HCT116 (cell line): ENCODE results near the gene TNS3. TPM values are rescaled to one million over a fixed set of nuclear protein-coding genes. Genes with fewer than 3 reads are reported as not detected.

ENCODE experiments used
- ATAC-seq: fragments of 200-7000 bp; cut with Tn5 transposase; 2 replicates; pipeline ENCODE4 v1.9.1; 2020; ENCODE audit warnings: mild to moderate bottlenecking, moderate library complexity
- BruUV-seq: library from RNA; stranded (reverse); fragments of 400-500 nt; replicated peaks from 2 replicates; lab custom pipeline; 2021; lab: Mats Ljungman, UMichigan
- CTCF ChIA-PET: fragments of 300-600 bp; sonication (Branson Sonifier 250); formaldehyde crosslinking; loops from one replicate; lab custom pipeline; 2021; ENCODE audit warnings: antibody characterized with exemption; lab: Charles Lee
- POLR2A ChIA-PET: fragments of 300-600, 350-600 bp; sonication (Branson Sonifier 250); formaldehyde crosslinking; loops from one replicate; lab custom pipeline; 2021; ENCODE audit warnings: antibody characterized with exemption; lab: Charles Lee
- RAD21 ChIA-PET, 2 experiments: fragments of 300-600 bp; sonication (Branson Sonifier 250); formaldehyde crosslinking; loops; one replicate each; lab custom pipeline; 2023; ENCODE audit warnings: low total read pairs in 2 of 2; ENCODE audit not compliant: uncharacterized antibody in 2 of 2, unreplicated experiment in 2 of 2, low non-redundant PET in 1 of 2; lab: Charles Lee
- DNase-seq: peaks from one replicate; pipeline ENCODE4 v3.0.0-alpha.2; 2010; ENCODE audit warnings: low read depth, low spot score
- H2AFZ ChIP-seq: fragments of 200-600 bp; shearing (Covaris generic), sonication (generic); 2 replicates; pipeline ENCODE4 v1.6.1; 2017; ENCODE audit warnings: low read depth, mixed run types, mixed read lengths, antibody characterized with exemption, low read length; ENCODE audit not compliant: poor library complexity, severe bottlenecking
- H3K27ac ChIP-seq: 2 replicates; pipeline ENCODE4 v1.5.1; 2012; ENCODE audit warnings: low read depth, low read length
- H3K27me3 ChIP-seq: fragments of 200-600 bp; sonication (generic); 2 replicates; pipeline ENCODE4 v1.6.1; 2016; ENCODE audit warnings: mixed run types, low read length, mixed read lengths; ENCODE audit not compliant: insufficient read depth
- H3K36me3 ChIP-seq, 2 experiments: fragments of 200-500 bp in 1 of 2; fragments of 200-600 bp in 1 of 2; sonication (Bioruptor generic) in 1 of 2; sonication (generic) in 1 of 2; 2 replicates each; pipeline versions ENCODE4 v1.5.1 to v1.6.1; 2014 to 2016; ENCODE audit warnings: low read length in 2 of 2, inconsistent platforms in 1 of 2, mixed read lengths in 1 of 2, mixed run types in 1 of 2; ENCODE audit not compliant: insufficient read depth in 2 of 2, control insufficient read depth in 1 of 2
- H3K4me1 ChIP-seq, 2 experiments: fragments of 200-600 bp in 1 of 2; sonication (generic) in 1 of 2; 2 replicates each; pipeline versions ENCODE4 v1.5.1 to v1.6.1; 2012 to 2017; ENCODE audit warnings: low read length in 2 of 2, inconsistent platforms in 1 of 2, mild to moderate bottlenecking in 1 of 2, mixed read lengths in 1 of 2, mixed run types in 1 of 2, moderate library complexity in 1 of 2; ENCODE audit not compliant: insufficient read depth in 2 of 2, control insufficient read depth in 1 of 2
- H3K4me2 ChIP-seq: fragments of 200-600 bp; sonication (generic); 2 replicates; pipeline ENCODE4 v1.6.1; 2017; ENCODE audit warnings: mixed run types, low read length, mixed read lengths
- H3K4me3 ChIP-seq, 2 experiments: fragments of 200-600 bp in 1 of 2; sonication (generic) in 1 of 2; replicated peaks in 1 of 2; 2 replicates each; pipeline ENCODE4 v1.5.1; 2011 to 2016; ENCODE audit warnings: low read length in 2 of 2, control low read depth in 1 of 2, low read depth in 1 of 2, mild to moderate bottlenecking in 1 of 2, mixed read lengths in 1 of 2, mixed run types in 1 of 2
- H3K79me2 ChIP-seq: fragments of 200-600 bp; sonication (generic); 2 replicates; pipeline ENCODE4 v1.6.1; 2017; ENCODE audit warnings: mild to moderate bottlenecking, mixed run types, low read length, moderate library complexity, mixed read lengths; ENCODE audit not compliant: insufficient read depth
- H3K9ac ChIP-seq: fragments of 200-600 bp; sonication (generic); 2 replicates; pipeline ENCODE4 v1.6.1; 2016; ENCODE audit warnings: low read length, mixed read lengths
- H3K9me2 ChIP-seq: fragments of 200-600 bp; sonication (generic), shearing (Covaris generic); 2 replicates; pipeline ENCODE4 v1.6.1; 2017; ENCODE audit warnings: mixed run types, mild to moderate bottlenecking, moderate library complexity; ENCODE audit not compliant: insufficient read depth
- H3K9me3 ChIP-seq, 2 experiments: fragments of 200-500 bp in 1 of 2; fragments of 200-600 bp in 1 of 2; sonication (Bioruptor generic) in 1 of 2; sonication (generic) in 1 of 2; 2 replicates each; pipeline ENCODE4 v1.6.1; 2014 to 2017; ENCODE audit warnings: low read length in 2 of 2, mixed read lengths in 2 of 2, inconsistent platforms in 1 of 2, low read depth in 1 of 2, mild to moderate bottlenecking in 1 of 2, mixed run types in 1 of 2, moderate library complexity in 1 of 2; ENCODE audit not compliant: control insufficient read depth in 1 of 2, insufficient read depth in 1 of 2
- H4K20me1 ChIP-seq: fragments of 200-600 bp; sonication (generic), shearing (Covaris generic); 2 replicates; pipeline ENCODE4 v1.6.1; 2017; ENCODE audit warnings: mixed run types, mild to moderate bottlenecking, moderate library complexity; ENCODE audit not compliant: insufficient read depth
- ATF3 ChIP-seq: IDR thresholded peaks from 2 replicates; pipeline ENCODE4 v1.6.1; 2012
- EGR1 ChIP-seq: IDR thresholded peaks from 2 replicates; pipeline ENCODE4 v1.6.1; 2012; ENCODE audit warnings: low read depth
- ELF1 ChIP-seq: IDR thresholded peaks from 2 replicates; pipeline ENCODE4 v1.6.1; 2012; ENCODE audit warnings: low read depth, borderline replicate concordance
- EZH2 ChIP-seq: fragments of 200-600 bp; sonication (generic); IDR thresholded peaks from 2 replicates; pipeline ENCODE4 v1.6.1; 2017; ENCODE audit warnings: antibody characterized with exemption, mixed run types
- EZH2phosphoT487 ChIP-seq: fragments of 200-600 bp; IDR thresholded peaks from 2 replicates; pipeline ENCODE4 v1.6.1; 2018; ENCODE audit warnings: antibody characterized with exemption, borderline replicate concordance
- FOSL1 ChIP-seq: IDR thresholded peaks from 2 replicates; pipeline ENCODE4 v1.6.1; 2012; ENCODE audit warnings: low read depth
- POLR2A ChIP-seq: IDR thresholded peaks from 2 replicates; pipeline ENCODE4 v1.7.0; 2011; ENCODE audit warnings: borderline replicate concordance; ENCODE audit not compliant: insufficient read depth, insufficient read length; ENCODE audit errors: extremely low read depth
- SIN3A ChIP-seq: IDR thresholded peaks from 2 replicates; pipeline ENCODE4 v1.6.1; 2012; ENCODE audit warnings: low read depth
- intact Hi-C: fragments of 100-400 bp; cut with micrococcal nuclease; formaldehyde crosslinking; loops from 2 replicates; pipeline ENCODE4 v1.10.0; 2022
- total RNA-seq: library from RNA; stranded (reverse); gene quantifications from one replicate; pipeline ENCODE4 v1.2.1, GENCODE V29; 2021; ENCODE audit not compliant: unreplicated experiment
- TF ChIP-seq, protein P1 (sequence below), 3 experiments: fragments of 200-600 bp in 1 of 3; sonication (generic) in 1 of 3; IDR thresholded peaks in 2 of 3; conservative IDR thresholded peaks in 1 of 3; 2 replicates each; pipeline ENCODE4 v1.5.1; 2012 to 2017; ENCODE audit warnings: low read depth in 2 of 3, low read length in 2 of 3, antibody characterized with exemption in 1 of 3, borderline replicate concordance in 1 of 3, control low read depth in 1 of 3, mild to moderate bottlenecking in 1 of 3, mixed read lengths in 1 of 3, mixed run types in 1 of 3, moderate library complexity in 1 of 3; ENCODE audit not compliant: insufficient read depth in 1 of 3
- TF ChIP-seq, protein P2 (sequence below): IDR thresholded peaks from 2 replicates; pipeline ENCODE4 v1.6.1; 2012; ENCODE audit warnings: low read depth
- TF ChIP-seq, protein P3 (sequence below): IDR thresholded peaks from 2 replicates; pipeline ENCODE4 v1.6.1; 2012

TNS3 gene
- total RNA-seq, 1 experiment from 2014 or later, result 9.1 TPM

DNA sequence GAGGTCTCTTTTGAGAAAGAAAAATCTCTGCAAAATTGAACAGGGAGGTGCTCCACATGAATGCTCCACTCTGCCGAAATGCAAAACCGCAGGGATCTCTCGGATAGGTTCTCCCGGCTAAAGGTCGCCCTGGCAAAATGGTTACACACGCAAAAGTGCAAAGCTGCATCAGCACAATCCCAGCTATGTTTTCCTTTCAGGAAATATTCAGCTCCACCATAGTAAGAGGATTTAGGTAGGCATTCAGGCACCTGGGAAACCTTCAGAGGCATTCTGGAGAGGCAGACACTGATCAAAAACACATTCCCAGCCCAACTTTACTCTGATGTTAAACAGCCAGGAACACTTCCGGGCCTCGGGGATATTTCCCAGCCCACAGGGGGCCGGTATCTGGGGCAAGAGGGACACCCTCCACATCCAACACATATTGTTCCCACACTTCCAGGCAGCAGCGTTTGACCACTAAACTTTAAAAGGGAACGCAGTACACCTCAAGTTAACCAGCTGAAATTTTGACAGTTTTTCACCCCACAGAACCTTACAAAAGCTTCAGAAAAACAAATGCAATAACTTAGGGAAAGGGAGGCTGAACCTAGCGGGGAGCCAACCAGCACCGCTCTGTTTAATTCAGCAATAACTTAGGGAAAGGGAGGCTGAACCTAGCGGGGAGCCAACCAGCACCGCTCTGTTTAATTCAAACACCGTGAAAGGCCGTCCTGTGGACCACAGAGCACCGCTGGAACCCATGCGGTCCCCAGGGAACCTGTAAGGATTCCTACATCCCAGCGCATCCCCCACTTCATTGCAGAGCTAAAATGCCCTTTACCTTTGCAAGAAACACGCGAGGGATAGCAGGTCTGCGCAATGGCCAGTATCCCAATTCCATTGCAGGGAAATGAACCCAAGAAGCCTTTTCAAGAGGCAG lies 45.9 kb downstream of the TNS3 start:
- Histone ChIP-seq H3K79me2 (no peaks in the 10 kb centered on the region), H3K4me2 (no peak overlapping the region), H3K9ac (no peak overlapping the region), H3K9me3 (no peaks in the 10 kb centered on the region), H4K20me1 (no peaks in the 10 kb centered on the region), H3K27ac (no peak overlapping the region), H3K4me1 (peaks cover 12 to 17% of the 10 kb centered on the region in 2 experiments; a peak in 2 of 4 replicates)
- intact Hi-C loops, result no loop called here
- POLR2A ChIA-PET, result no interaction called here
- TF ChIP-seq ATF3, result no peak
- no peak for TF ChIP-seq SIN3A
- TF ChIP-seq, all 23 proteins: peak for 0
- Histone ChIP-seq H3K9me2 (no peaks in the 10 kb centered on the region), H3K27me3 (no peaks in the 10 kb centered on the region), H2AFZ (no peak overlapping the region), H3K36me3 (no peaks in the 10 kb centered on the region), H3K4me3 (no peak overlapping the region)
- no TSS peak for BruUV-seq
- RAD21 ChIA-PET, result no interaction called here
- no peak for ATAC-seq
- no peak for DNase-seq
- CTCF ChIA-PET, result no interaction called here

DNA sequence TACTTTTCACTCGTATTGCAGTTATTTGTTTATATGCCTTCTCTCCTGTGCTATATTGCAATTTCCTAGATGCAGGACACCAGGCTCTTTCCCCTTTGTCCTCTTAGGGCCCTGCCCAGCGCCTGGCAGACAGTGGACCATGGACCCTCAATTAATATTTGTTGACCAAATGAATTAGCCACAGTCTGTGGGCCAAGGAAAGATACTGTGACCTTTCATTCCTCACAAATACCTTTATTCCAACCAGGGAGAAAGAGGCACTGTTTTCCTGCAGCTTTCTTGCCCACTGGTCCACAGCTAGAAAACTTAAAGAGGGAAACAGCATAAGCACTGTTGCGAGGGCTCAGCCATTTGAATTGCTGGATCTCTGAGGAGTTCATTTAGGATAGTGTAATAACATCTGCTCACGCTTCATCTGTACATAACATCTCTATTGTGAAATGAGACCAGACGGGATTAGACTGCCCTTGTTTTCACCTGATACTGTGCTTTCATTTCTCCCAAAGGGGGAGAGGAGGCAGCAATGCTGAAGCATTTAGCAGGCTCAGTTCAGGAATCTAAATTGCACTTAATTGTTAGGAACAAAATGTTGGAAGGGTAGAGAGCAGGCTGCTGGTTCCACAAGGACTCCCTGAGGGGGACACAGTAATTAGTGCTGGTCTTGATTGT lies 46.7 kb downstream of the TNS3 start:
- Histone ChIP-seq H3K9me3 (no peaks in the 10 kb centered on the region), H4K20me1 (no peaks in the 10 kb centered on the region), H3K9me2 (no peaks in the 10 kb centered on the region), H3K36me3 (no peaks in the 10 kb centered on the region), H3K4me2 (no peak overlapping the region), H3K27ac (no peak overlapping the region), H3K79me2 (no peaks in the 10 kb centered on the region), H3K27me3 (no peaks in the 10 kb centered on the region), H3K4me3 (no peak overlapping the region), H3K9ac (no peak overlapping the region), H2AFZ (no peak overlapping the region), H3K4me1 (peaks cover 12 to 17% of the 10 kb centered on the region in 2 experiments; a peak in 2 of 4 replicates)
- ChIA-PET CTCF (no interaction called here), RAD21 (interaction anchor here in 1 of 2 experiments (0.6 kb wide), 1 partner anchor 119 kb away, joined by 3 read pairs; no protein-coding TSS in a partner anchor), POLR2A (no interaction called here)
- no peak for DNase-seq
- intact Hi-C loops, result no loop called here
- no peak for ATAC-seq
- BruUV-seq, result no TSS peak
- TF ChIP-seq FOSL1 (no peak), EGR1 (no peak), ELF1 (no peak), EZH2 (no peak), ATF3 (no peak), EZH2phosphoT487 (no peak), POLR2A (no peak)
- TF ChIP-seq, protein P1, sequence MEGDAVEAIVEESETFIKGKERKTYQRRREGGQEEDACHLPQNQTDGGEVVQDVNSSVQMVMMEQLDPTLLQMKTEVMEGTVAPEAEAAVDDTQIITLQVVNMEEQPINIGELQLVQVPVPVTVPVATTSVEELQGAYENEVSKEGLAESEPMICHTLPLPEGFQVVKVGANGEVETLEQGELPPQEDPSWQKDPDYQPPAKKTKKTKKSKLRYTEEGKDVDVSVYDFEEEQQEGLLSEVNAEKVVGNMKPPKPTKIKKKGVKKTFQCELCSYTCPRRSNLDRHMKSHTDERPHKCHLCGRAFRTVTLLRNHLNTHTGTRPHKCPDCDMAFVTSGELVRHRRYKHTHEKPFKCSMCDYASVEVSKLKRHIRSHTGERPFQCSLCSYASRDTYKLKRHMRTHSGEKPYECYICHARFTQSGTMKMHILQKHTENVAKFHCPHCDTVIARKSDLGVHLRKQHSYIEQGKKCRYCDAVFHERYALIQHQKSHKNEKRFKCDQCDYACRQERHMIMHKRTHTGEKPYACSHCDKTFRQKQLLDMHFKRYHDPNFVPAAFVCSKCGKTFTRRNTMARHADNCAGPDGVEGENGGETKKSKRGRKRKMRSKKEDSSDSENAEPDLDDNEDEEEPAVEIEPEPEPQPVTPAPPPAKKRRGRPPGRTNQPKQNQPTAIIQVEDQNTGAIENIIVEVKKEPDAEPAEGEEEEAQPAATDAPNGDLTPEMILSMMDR (IDR thresholded peaks at IDR 0.05 in 2 of 3, conservative IDR thresholded peaks at IDR 0.05 in 1 of 3; ENCODE audit: borderline replicate concordance in 1 of 3, insufficient read depth in 1 of 3, low read depth in 2 of 3, low read length in 2 of 3), result no peak
- TF ChIP-seq, protein P2, sequence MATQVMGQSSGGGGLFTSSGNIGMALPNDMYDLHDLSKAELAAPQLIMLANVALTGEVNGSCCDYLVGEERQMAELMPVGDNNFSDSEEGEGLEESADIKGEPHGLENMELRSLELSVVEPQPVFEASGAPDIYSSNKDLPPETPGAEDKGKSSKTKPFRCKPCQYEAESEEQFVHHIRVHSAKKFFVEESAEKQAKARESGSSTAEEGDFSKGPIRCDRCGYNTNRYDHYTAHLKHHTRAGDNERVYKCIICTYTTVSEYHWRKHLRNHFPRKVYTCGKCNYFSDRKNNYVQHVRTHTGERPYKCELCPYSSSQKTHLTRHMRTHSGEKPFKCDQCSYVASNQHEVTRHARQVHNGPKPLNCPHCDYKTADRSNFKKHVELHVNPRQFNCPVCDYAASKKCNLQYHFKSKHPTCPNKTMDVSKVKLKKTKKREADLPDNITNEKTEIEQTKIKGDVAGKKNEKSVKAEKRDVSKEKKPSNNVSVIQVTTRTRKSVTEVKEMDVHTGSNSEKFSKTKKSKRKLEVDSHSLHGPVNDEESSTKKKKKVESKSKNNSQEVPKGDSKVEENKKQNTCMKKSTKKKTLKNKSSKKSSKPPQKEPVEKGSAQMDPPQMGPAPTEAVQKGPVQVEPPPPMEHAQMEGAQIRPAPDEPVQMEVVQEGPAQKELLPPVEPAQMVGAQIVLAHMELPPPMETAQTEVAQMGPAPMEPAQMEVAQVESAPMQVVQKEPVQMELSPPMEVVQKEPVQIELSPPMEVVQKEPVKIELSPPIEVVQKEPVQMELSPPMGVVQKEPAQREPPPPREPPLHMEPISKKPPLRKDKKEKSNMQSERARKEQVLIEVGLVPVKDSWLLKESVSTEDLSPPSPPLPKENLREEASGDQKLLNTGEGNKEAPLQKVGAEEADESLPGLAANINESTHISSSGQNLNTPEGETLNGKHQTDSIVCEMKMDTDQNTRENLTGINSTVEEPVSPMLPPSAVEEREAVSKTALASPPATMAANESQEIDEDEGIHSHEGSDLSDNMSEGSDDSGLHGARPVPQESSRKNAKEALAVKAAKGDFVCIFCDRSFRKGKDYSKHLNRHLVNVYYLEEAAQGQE, result no peak
- TF ChIP-seq, protein P3, sequence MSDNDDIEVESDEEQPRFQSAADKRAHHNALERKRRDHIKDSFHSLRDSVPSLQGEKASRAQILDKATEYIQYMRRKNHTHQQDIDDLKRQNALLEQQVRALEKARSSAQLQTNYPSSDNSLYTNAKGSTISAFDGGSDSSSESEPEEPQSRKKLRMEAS, result no peak
